A673 (cell line): ENCODE results near the gene VAT1L. TPM values are rescaled to one million over a fixed set of nuclear protein-coding genes. Genes with fewer than 3 reads are reported as not detected.

Experiments
- BruUV-seq: library from RNA; stranded (reverse); fragments of 400-500 nt; replicated peaks from 2 replicates; lab custom pipeline; 2021; lab: Mats Ljungman, UMichigan
- CTCF ChIA-PET: fragments of 300-600 bp; sonication (Branson Sonifier 250); formaldehyde crosslinking; loops from one replicate; lab custom pipeline; 2022; ENCODE audit warnings: antibody characterized with exemption; lab: Charles Lee
- POLR2A ChIA-PET: fragments of 300-600 bp; sonication (Branson Sonifier 250); formaldehyde crosslinking; loops from one replicate; lab custom pipeline; 2022; ENCODE audit warnings: antibody characterized with exemption; ENCODE audit not compliant: low non-redundant PET; lab: Charles Lee
- DNase-seq: peaks from one replicate; pipeline ENCODE4 v3.0.0-alpha.2; 2015; ENCODE audit warnings: low spot score
- H3K27ac ChIP-seq: fragments of 200-600 bp; sonication (generic); 2 replicates; pipeline ENCODE4 v1.5.1; 2016; ENCODE audit warnings: mixed run types, low read depth, mild to moderate bottlenecking, mixed read lengths, antibody characterized with exemption, low read length; ENCODE audit not compliant: poor library complexity, severe bottlenecking
- H3K27me3 ChIP-seq: fragments of 200-600 bp; sonication (generic); replicated peaks from 2 replicates; pipeline ENCODE4 v1.6.1; 2017; ENCODE audit warnings: mixed run types, low read depth, mild to moderate bottlenecking, mixed read lengths, antibody characterized with exemption, low read length; ENCODE audit not compliant: insufficient read depth, poor library complexity
- H3K36me3 ChIP-seq: fragments of 200-600 bp; sonication (generic); 2 replicates; pipeline ENCODE4 v1.6.1; 2016; ENCODE audit warnings: mixed run types, mild to moderate bottlenecking, mixed read lengths, antibody characterized with exemption, low read length; ENCODE audit not compliant: insufficient read depth, poor library complexity, severe bottlenecking
- H3K4me1 ChIP-seq: fragments of 200-600 bp; sonication (generic); 2 replicates; pipeline ENCODE4 v1.6.1; 2017; ENCODE audit warnings: mixed run types, mild to moderate bottlenecking, mixed read lengths, antibody characterized with exemption, low read length; ENCODE audit not compliant: insufficient read depth, poor library complexity, severe bottlenecking
- H3K4me3 ChIP-seq: fragments of 200-600 bp; sonication (generic); 2 replicates; pipeline ENCODE4 v1.5.1; 2016; ENCODE audit warnings: low read depth, mixed run types, mild to moderate bottlenecking, mixed read lengths, low read length; ENCODE audit not compliant: poor library complexity, severe bottlenecking
- H3K9me3 ChIP-seq: fragments of 200-600 bp; sonication (generic); 2 replicates; pipeline ENCODE4 v1.6.1; 2016; ENCODE audit warnings: mixed run types, low read depth, mild to moderate bottlenecking, mixed read lengths, antibody characterized with exemption, low read length; ENCODE audit not compliant: poor library complexity, severe bottlenecking
- CTCF ChIP-seq: fragments of 300-800, 200-600 bp; sonication (generic); conservative IDR thresholded peaks from 2 replicates; pipeline ENCODE4 v1.5.1; 2017; ENCODE audit warnings: low read depth, mild to moderate bottlenecking, antibody characterized with exemption, low read length, moderate library complexity, mixed read lengths
- EZH2 ChIP-seq: fragments of 200-600 bp; sonication (generic); IDR thresholded peaks from 2 replicates; pipeline ENCODE4 v1.6.1; 2017; ENCODE audit warnings: borderline replicate concordance, low read depth, mild to moderate bottlenecking, mixed read lengths, antibody characterized with exemption, low read length; ENCODE audit not compliant: poor library complexity, severe bottlenecking
- intact Hi-C: fragments of 100-400 bp; cut with micrococcal nuclease; formaldehyde crosslinking; loops from one replicate; pipeline ENCODE4 v1.10.0; 2022; ENCODE audit not compliant: unreplicated experiment
- total RNA-seq: library from RNA; stranded (reverse); gene quantifications from 2 replicates; pipeline ENCODE4 v1.2.3, GENCODE V29; 2021

Gene VAT1L
- total RNA-seq, 1 experiment from 2014 or later = 0.09 TPM

- CTCF ChIA-PET = no interaction called here
- BruUV-seq = no TSS peak
- H3K36me3 ChIP-seq = no peaks in the 10 kb centered on the region
Measured at GRCh38 chr16:77749415-77749814, 38.9 kb upstream of the VAT1L start.

GRCh38 chr16:77758046-77758445, 30.3 kb upstream of the VAT1L start:
- Histone ChIP-seq H3K4me1 (no peaks in the 10 kb centered on the region), H3K27ac (no peak overlapping the region), H3K27me3 (no peaks in the 10 kb centered on the region), H3K36me3 (no peaks in the 10 kb centered on the region), H3K4me3 (no peak overlapping the region), H3K9me3 (no peaks in the 10 kb centered on the region)
- ChIA-PET POLR2A (no interaction called here), CTCF (no interaction called here)
- DNase-seq = no peak
- intact Hi-C loops = no loop called here
- BruUV-seq = no TSS peak
- no peak for TF ChIP-seq CTCF
- no peak for TF ChIP-seq EZH2

More at GRCh38 chr16:77749415-77749814, 38.9 kb upstream of the VAT1L start:
- POLR2A ChIA-PET = no interaction called here
- no peaks in the 10 kb centered on the region for H3K4me1 ChIP-seq
- H3K27ac ChIP-seq = no peak overlapping the region
- intact Hi-C loops = no loop called here
- DNase-seq = no peak
- no peaks in the 10 kb centered on the region for H3K9me3 ChIP-seq
- no peaks in the 10 kb centered on the region for H3K27me3 ChIP-seq
- no peak overlapping the region for H3K4me3 ChIP-seq
- TF ChIP-seq EZH2 = no peak
- TF ChIP-seq CTCF = no peak

- no peak overlapping the region for H3K4me3 ChIP-seq
- CTCF ChIA-PET = no interaction called here
- no peaks in the 10 kb centered on the region for H3K27me3 ChIP-seq
- no peak for DNase-seq
- H3K36me3 ChIP-seq = no peaks in the 10 kb centered on the region
- no TSS peak for BruUV-seq
- no peak overlapping the region for H3K27ac ChIP-seq
- no peaks in the 10 kb centered on the region for H3K9me3 ChIP-seq
- H3K4me1 ChIP-seq = no peaks in the 10 kb centered on the region
- POLR2A ChIA-PET = no interaction called here
- TF ChIP-seq EZH2 (no peak), CTCF (no peak)
- intact Hi-C loops = no loop called here
Measured at GRCh38 chr16:77758508-77758907, 29.9 kb upstream of the VAT1L start.
